Left lung (tissue), 10 donors: ENCODE measurements around the gene ENAH. TPM values are rescaled to one million over a fixed set of nuclear protein-coding genes. Genes with fewer than 3 reads are reported as not detected.

Experiments used
- ATAC-seq: fragments of 200-7000 bp; cut with Tn5 transposase; one replicate; pipeline ENCODE4 v1.9.1; 2020; ENCODE audit warnings: moderate library complexity
- DNase-seq, 4 donors: peaks; one replicate each; pipeline ENCODE4 v3.0.0-alpha.2; 2013 to 2020
- H3K27ac ChIP-seq, 2 donors: fragments of 200-600 bp; sonication (generic) in 1 of 2; one replicate each; pipeline versions ENCODE4 v1.5.0 to v1.8.0; 2020 to 2021
- H3K27me3 ChIP-seq, 2 donors: fragments of 200-600 bp; sonication (generic) in 1 of 2; one replicate each; pipeline versions ENCODE4 v1.5.0 to v1.8.0; 2020 to 2021
- H3K36me3 ChIP-seq, 2 donors: fragments of 200-600 bp; sonication (generic) in 1 of 2; one replicate each; pipeline versions ENCODE4 v1.5.0 to v1.8.0; 2020 to 2021
- H3K4me1 ChIP-seq, 2 donors: fragments of 200-600 bp; one replicate each; pipeline ENCODE4 v1.8.0; 2021
- H3K4me3 ChIP-seq, 2 donors: fragments of 200-600 bp; sonication (generic) in 1 of 2; one replicate each; pipeline versions ENCODE4 v1.5.0 to v1.8.0; 2020 to 2021; ENCODE audit warnings: mild to moderate bottlenecking in 1 of 2
- H3K9me3 ChIP-seq, 2 donors: fragments of 200-600 bp; sonication (generic) in 1 of 2; one replicate each; pipeline versions ENCODE4 v1.5.0 to v1.8.0; 2020 to 2021
- intact Hi-C, 2 donors: fragments of 100-400 bp; cut with DNase I; formaldehyde crosslinking; loops; one replicate each; pipeline versions ENCODE4 v1.11.2 to v1.14.2; 2022
- polyA plus RNA-seq, 6 donors: library from polyadenylated mRNA; unstranded; fragments of 120-200 nt; gene quantifications; one replicate each; pipeline ENCODE4 v1.2.1, GENCODE V29; 2013; ENCODE audit not compliant: insufficient read length in 6 of 6
- total RNA-seq, 2 donors: library from RNA; stranded (reverse); fragmentation: NEBNext Ultra II Directional; extraction: Animal tissue kit (Norgen Biotek cat#: 25700); gene quantifications; one replicate each; pipeline ENCODE4 v1.2.1, GENCODE V29; 2021
- TF ChIP-seq, protein P1 (sequence below), 2 donors: fragments of 200-600 bp; sonication (generic) in 1 of 2; IDR thresholded peaks; one replicate each; pipeline versions ENCODE4 v1.5.0 to v1.8.0; 2021; ENCODE audit warnings: antibody characterized with exemption in 2 of 2
- donor health status: DM: no; HTN: yes; CAD: no.
- donor health status: DM: no; HTN: no; CAD: no.

Gene ENAH
- total and polyA plus RNA-seq, 8 donors = 106 to 255 (median 237) TPM

DNA sequence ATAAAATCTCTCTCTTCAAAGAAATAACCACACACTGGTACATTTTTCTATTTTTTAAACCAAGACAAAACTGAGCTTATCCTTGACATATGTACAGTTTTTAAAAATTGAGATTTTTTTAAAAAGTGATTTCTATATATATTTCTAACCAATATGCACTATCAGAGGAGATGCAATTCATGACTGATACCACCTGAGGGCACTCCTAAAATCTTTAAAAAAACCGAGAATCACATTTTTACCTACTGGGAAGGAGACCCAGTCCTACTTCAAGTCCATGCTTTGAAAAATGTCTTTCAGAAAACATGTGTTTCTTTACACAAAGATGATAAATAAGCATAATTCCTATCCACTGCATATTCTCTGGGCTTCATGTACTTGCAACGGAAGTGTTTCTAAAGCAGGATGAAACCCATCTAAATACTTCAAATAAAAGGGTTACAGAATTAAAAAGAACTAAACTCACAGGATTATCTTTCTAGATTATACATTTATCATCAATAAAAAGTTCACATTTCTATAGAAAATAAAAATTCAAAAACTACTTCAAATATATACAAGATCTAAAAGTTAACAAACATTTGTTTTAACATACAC, 98.6 kb downstream of the ENAH start:
- intact Hi-C loops = no loop called here
- ATAC-seq = peak; percentile 73
- H3K27me3 ChIP-seq = no peaks in the 10 kb centered on the region
- no peak overlapping the region for H3K4me3 ChIP-seq
- no peak for DNase-seq
- no peaks in the 10 kb centered on the region for H3K36me3 ChIP-seq
- H3K27ac ChIP-seq = no peak overlapping the region
- peaks cover 0 to 3% of the 10 kb centered on the region in 2 donors for H3K9me3 ChIP-seq
- TF ChIP-seq, protein P1, sequence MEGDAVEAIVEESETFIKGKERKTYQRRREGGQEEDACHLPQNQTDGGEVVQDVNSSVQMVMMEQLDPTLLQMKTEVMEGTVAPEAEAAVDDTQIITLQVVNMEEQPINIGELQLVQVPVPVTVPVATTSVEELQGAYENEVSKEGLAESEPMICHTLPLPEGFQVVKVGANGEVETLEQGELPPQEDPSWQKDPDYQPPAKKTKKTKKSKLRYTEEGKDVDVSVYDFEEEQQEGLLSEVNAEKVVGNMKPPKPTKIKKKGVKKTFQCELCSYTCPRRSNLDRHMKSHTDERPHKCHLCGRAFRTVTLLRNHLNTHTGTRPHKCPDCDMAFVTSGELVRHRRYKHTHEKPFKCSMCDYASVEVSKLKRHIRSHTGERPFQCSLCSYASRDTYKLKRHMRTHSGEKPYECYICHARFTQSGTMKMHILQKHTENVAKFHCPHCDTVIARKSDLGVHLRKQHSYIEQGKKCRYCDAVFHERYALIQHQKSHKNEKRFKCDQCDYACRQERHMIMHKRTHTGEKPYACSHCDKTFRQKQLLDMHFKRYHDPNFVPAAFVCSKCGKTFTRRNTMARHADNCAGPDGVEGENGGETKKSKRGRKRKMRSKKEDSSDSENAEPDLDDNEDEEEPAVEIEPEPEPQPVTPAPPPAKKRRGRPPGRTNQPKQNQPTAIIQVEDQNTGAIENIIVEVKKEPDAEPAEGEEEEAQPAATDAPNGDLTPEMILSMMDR (IDR thresholded peaks at IDR 0.05) = peak; percentile 38 to 64
- H3K4me1 ChIP-seq = no peaks in the 10 kb centered on the region

DNA sequence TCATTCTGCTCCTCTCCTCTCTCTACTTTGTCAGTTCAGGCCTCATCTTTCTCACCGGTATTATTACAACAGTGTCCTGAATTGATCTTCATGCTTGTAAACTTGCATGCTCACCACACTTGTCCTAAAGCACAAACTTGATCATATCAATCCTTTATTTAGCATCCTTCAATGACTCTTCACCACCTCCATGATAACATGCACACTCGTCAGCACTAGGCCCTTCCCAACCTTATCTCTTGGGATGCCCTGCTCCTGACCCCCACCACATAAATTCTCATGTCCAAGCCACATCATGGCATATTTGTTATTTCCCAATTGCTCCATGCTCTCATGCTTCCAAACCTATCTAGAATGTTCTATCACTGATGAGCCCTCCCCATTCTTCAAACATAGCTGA, 103.1 kb downstream of the ENAH start:
- ATAC-seq = no peak
- Histone ChIP-seq H3K9me3 (no peaks in the 10 kb centered on the region), H3K27ac (no peak overlapping the region), H3K27me3 (no peaks in the 10 kb centered on the region), H3K36me3 (no peaks in the 10 kb centered on the region), H3K4me3 (no peak overlapping the region), H3K4me1 (no peaks in the 10 kb centered on the region)
- no peak for DNase-seq
- intact Hi-C loops = no loop called here
- TF ChIP-seq, protein P1 (IDR thresholded peaks at IDR 0.05) = no peak

DNA sequence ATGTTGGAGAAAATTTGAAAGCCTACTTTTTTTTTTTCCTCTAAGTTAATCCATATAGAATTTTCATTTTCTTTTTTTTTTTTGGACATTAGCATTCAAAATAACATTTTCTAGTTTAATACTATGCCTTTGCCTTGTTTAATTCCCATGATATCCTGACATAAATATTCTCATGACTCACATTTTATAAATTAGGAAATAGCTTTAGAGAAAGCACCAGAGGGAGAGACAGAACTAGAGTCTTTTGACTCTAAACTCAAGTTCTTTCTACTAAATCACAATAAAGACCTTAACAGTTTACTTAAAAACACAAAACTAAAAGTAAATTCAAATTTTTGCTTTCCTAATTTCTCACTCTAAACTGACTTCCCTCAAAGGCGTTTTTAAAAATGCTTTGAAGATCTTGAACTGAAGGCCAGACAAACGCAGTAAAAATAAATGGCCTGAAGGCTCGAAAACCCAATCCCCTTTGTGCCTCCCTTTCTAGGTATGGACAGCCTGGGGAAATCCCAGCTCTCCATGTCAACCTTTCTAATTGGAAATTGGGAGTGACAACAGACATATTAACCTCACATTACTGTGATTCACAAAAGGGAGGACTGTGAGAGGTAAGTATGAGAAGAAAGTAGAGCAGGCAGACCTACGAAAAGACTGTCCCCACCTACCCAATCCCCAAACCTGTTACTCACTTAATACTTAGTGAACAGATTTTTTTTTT, 104.6 kb downstream of the ENAH start:
- H3K4me1 ChIP-seq = no peaks in the 10 kb centered on the region
- no peak overlapping the region for H3K4me3 ChIP-seq
- no peaks in the 10 kb centered on the region for H3K9me3 ChIP-seq
- ATAC-seq (no peak), DNase-seq (no peak)
- no peak overlapping the region for H3K27ac ChIP-seq
- intact Hi-C loops = no loop called here
- TF ChIP-seq, protein P1 (IDR thresholded peaks at IDR 0.05) = no peak
- H3K36me3 ChIP-seq = no peaks in the 10 kb centered on the region
- H3K27me3 ChIP-seq = no peaks in the 10 kb centered on the region

DNA sequence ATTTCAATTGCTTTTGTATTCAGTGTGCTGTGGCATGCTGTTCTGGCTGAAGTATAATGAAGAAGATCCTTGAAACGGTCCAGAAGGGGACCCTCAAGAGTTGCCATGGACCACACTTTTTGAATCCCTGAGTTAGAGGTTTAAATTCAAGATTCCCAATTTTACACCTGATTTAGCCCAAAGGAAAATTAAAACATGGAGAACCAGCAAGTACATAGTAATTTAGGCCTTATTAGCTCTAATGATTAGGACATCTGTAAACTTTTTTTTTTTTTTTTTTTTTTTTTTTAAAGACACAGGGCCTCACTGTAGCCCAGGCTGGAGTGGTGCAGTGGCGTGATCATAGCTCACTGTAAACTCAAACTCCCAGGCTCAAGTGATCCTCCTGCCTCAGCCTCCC, 107.3 kb downstream of the ENAH start:
- intact Hi-C loops = no loop called here
- no peak overlapping the region for H3K4me3 ChIP-seq
- no peaks in the 10 kb centered on the region for H3K27me3 ChIP-seq
- DNase-seq = no peak
- no peaks in the 10 kb centered on the region for H3K36me3 ChIP-seq
- TF ChIP-seq, protein P1 (IDR thresholded peaks at IDR 0.05) = no peak
- H3K4me1 ChIP-seq = no peaks in the 10 kb centered on the region
- no peak overlapping the region for H3K27ac ChIP-seq
- ATAC-seq = no peak
- H3K9me3 ChIP-seq = no peaks in the 10 kb centered on the region

DNA sequence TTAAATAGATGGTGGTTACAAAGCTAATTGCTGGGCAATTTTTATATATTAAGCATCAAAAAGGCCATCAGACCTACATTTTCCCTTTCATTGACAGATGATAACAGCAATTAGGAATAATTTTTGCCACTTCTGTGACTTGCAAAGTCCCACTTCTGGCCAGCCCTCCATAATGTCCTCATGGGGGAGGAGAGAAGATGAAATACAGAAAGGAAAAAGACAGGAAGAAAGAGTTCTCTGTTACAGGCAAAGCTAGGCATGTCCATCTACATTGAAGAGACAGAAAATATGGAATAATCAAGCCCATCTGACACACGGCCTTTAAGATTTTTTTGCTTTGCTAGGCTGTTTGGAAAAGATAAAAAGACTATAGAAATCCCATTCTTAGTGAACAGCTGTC, 108.0 kb downstream of the ENAH start:
- ATAC-seq = no peak
- no peaks in the 10 kb centered on the region for H3K4me1 ChIP-seq

More for the DNA sequence above, 108.0 kb downstream of the ENAH start:
- Histone ChIP-seq H3K27ac (no peak overlapping the region), H3K9me3 (no peaks in the 10 kb centered on the region), H3K36me3 (no peaks in the 10 kb centered on the region), H3K27me3 (no peaks in the 10 kb centered on the region), H3K4me3 (no peak overlapping the region)
- TF ChIP-seq, protein P1 (IDR thresholded peaks at IDR 0.05) = no peak
- DNase-seq = no peak
- intact Hi-C loops = no loop called here
